Measurements from ENCODE around the gene FAXC.

DNA sequence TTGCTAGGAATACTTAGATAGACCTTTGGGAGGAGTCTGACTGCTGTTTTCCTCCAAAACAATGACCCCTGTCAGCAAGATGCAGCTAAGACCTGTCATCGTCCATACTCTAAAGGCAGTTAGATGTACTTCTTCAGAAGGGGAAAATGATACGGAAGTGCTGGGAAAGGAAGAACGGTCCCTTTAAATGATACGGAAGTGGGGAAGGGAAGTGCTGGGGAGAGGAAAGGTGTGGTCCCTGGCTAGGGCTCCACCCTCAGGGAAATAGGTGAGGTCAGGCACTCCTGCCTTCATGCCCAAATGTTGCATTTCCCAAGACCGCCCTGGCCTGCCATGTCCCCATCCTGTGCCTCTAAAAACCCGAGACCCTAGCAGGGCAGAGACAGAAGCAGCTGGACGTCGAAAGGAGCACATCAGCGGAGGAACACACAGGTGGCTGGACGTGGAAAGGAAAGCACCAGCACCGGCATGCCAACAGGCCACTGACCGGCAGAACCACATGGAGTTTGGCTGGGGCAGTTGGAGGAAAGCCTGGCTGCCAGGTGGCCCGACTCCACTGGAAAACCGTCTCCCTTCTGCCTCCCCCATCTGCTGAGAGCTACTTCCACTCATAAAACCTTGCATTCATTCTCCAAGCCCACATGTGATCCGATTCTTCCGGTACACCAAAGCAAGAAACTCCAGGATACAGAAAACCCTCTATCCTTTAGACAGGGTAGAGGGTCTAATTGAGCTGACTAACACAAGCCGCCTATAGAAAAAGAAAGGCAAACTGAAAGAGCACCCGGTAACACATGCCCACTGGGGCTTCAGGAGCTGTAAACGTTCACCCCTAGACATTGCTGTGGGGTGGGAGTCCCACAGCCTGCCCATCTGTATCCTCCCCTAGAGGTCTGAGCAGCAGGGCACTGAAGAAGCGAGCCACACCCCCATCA lies 94.6 kb downstream of the FAXC start:
- TF ChIP-seq NCOA5 (CRISPR knock-in tag; IDR thresholded peaks at IDR 0.05) (no peak), CEBPB (IDR thresholded peaks at IDR 0.05; ENCODE audit: borderline replicate concordance, low read depth, low read length) (no peak), ATF2 (CRISPR knock-in tag; IDR thresholded peaks at IDR 0.05) (no peak)
- TF ChIP-seq, protein P1, sequence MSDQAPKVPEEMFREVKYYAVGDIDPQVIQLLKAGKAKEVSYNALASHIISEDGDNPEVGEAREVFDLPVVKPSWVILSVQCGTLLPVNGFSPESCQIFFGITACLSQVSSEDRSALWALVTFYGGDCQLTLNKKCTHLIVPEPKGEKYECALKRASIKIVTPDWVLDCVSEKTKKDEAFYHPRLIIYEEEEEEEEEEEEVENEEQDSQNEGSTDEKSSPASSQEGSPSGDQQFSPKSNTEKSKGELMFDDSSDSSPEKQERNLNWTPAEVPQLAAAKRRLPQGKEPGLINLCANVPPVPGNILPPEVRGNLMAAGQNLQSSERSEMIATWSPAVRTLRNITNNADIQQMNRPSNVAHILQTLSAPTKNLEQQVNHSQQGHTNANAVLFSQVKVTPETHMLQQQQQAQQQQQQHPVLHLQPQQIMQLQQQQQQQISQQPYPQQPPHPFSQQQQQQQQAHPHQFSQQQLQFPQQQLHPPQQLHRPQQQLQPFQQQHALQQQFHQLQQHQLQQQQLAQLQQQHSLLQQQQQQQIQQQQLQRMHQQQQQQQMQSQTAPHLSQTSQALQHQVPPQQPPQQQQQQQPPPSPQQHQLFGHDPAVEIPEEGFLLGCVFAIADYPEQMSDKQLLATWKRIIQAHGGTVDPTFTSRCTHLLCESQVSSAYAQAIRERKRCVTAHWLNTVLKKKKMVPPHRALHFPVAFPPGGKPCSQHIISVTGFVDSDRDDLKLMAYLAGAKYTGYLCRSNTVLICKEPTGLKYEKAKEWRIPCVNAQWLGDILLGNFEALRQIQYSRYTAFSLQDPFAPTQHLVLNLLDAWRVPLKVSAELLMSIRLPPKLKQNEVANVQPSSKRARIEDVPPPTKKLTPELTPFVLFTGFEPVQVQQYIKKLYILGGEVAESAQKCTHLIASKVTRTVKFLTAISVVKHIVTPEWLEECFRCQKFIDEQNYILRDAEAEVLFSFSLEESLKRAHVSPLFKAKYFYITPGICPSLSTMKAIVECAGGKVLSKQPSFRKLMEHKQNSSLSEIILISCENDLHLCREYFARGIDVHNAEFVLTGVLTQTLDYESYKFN (CRISPR knock-in tag; conservative IDR thresholded peaks at IDR 0.05) = no peak
